Osteoblast (primary cell): Measurements from ENCODE around the gene LPO. TPM values are rescaled to one million over a fixed set of nuclear protein-coding genes. Genes with fewer than 3 reads are reported as not detected.

ENCODE experiments used
- DNase-seq: peaks from one replicate; pipeline ENCODE4 v3.0.0; 2011; ENCODE audit warnings: low spot score, mixed read lengths; ENCODE audit not compliant: insufficient read length; ENCODE audit errors: missing footprints
- H2AFZ ChIP-seq: 2 replicates; pipeline ENCODE4 v1.6.0; 2011; ENCODE audit warnings: mild to moderate bottlenecking, low read length
- H3K27ac ChIP-seq: 2 replicates; pipeline ENCODE4 v1.5.1; 2011; ENCODE audit warnings: mild to moderate bottlenecking, low read depth, low read length, moderate library complexity
- H3K27me3 ChIP-seq: 2 replicates; pipeline ENCODE4 v1.6.0; 2012; ENCODE audit warnings: mild to moderate bottlenecking, control low read depth, inconsistent platforms, low read length, moderate library complexity; ENCODE audit not compliant: insufficient read depth
- H3K36me3 ChIP-seq: 2 replicates; pipeline ENCODE4 v1.5.1; 2011; ENCODE audit warnings: mild to moderate bottlenecking, low read length, control low read depth, moderate library complexity; ENCODE audit not compliant: insufficient read depth
- H3K4me1 ChIP-seq: 2 replicates; pipeline ENCODE4 v1.5.1; 2011; ENCODE audit warnings: mild to moderate bottlenecking, low read length, control low read depth, moderate library complexity; ENCODE audit not compliant: insufficient read depth
- H3K4me2 ChIP-seq: 2 replicates; pipeline ENCODE4 v1.6.0; 2011; ENCODE audit warnings: mild to moderate bottlenecking, low read length; ENCODE audit not compliant: insufficient read depth
- H3K4me3 ChIP-seq: fragments of 200-600 bp; sonication (generic); 3 replicates; pipeline ENCODE4 v1.5.1; 2012; ENCODE audit warnings: mild to moderate bottlenecking, low read length, inconsistent platforms; ENCODE audit not compliant: insufficient read depth
- H3K79me2 ChIP-seq: 2 replicates; pipeline ENCODE4 v1.6.0; 2012; ENCODE audit warnings: mild to moderate bottlenecking, low read length, control low read depth, inconsistent platforms; ENCODE audit not compliant: insufficient read depth
- H3K9me3 ChIP-seq: 2 replicates; pipeline ENCODE4 v1.5.1; 2011; ENCODE audit warnings: low read depth, low read length, control low read depth
- H4K20me1 ChIP-seq: 2 replicates; pipeline ENCODE4 v1.6.0; 2012; ENCODE audit warnings: mild to moderate bottlenecking, low read length, control low read depth; ENCODE audit not compliant: insufficient read depth
- CTCF ChIP-seq: IDR thresholded peaks from 2 replicates; pipeline ENCODE4 v1.5.1; 2011; ENCODE audit warnings: mild to moderate bottlenecking, low read depth, low read length, moderate library complexity; ENCODE audit errors: extremely low read depth
- total RNA-seq: library from RNA; depleted of rRNA; stranded (reverse); fragments of >200 nt; gene quantifications from 2 replicates; pipeline ENCODE4 v1.2.3, GENCODE V29; 2012

LPO gene
- total RNA-seq, 1 donor = not detected

- no peak overlapping the region for H3K4me2 ChIP-seq
- DNase-seq = no peak
- H3K9me3 ChIP-seq = no peaks in the 10 kb centered on the region
- TF ChIP-seq CTCF = no peak
- no peak overlapping the region for H3K4me3 ChIP-seq
- H3K27me3 ChIP-seq = no peaks in the 10 kb centered on the region
- H4K20me1 ChIP-seq = no peaks in the 10 kb centered on the region
- H3K79me2 ChIP-seq = no peaks in the 10 kb centered on the region
- no peak overlapping the region for H3K27ac ChIP-seq
- H3K36me3 ChIP-seq = peaks cover 13% of the 10 kb centered on the region
- H3K4me1 ChIP-seq = no peaks in the 10 kb centered on the region
- no peak overlapping the region for H2AFZ ChIP-seq
Measured at GRCh38 chr17:58208344-58208743, 30.0 kb upstream of the LPO start.

DNA sequence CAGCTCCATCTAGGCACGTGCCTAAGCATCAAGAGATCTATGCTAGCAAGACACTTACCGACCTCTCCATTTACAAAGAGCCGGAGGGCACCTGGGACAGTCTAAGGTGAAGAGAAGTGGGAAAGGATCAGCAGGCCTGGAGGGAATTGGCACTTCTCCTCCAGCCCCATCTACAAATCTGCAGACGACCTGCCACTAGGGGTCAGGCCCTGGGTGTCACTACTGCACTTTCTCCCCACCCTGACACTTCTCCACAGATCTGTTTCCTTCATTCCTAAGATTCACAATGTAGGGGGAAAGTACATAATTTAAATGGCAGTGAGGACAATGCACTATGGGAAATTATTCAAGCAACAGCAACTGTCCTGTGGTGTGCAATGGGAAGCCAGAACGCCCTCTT lies 27.5 kb upstream of the LPO start:
- no peak for DNase-seq
- Histone ChIP-seq H3K9me3 (no peaks in the 10 kb centered on the region), H3K4me1 (no peaks in the 10 kb centered on the region), H3K36me3 (peaks cover 17% of the 10 kb centered on the region), H3K79me2 (no peaks in the 10 kb centered on the region), H2AFZ (no peak overlapping the region), H4K20me1 (no peaks in the 10 kb centered on the region), H3K27me3 (no peaks in the 10 kb centered on the region), H3K4me2 (no peak overlapping the region), H3K27ac (no peak overlapping the region), H3K4me3 (no peak overlapping the region)
- TF ChIP-seq CTCF = no peak

GRCh38 chr17:58215685-58216084 lies 22.7 kb upstream of the LPO start:
- Histone ChIP-seq H4K20me1 (no peaks in the 10 kb centered on the region), H3K9me3 (no peaks in the 10 kb centered on the region), H3K36me3 (peaks cover 17% of the 10 kb centered on the region), H3K4me1 (peaks cover 10% of the 10 kb centered on the region), H3K4me2 (no peak overlapping the region), H3K27ac (no peak overlapping the region), H3K27me3 (no peaks in the 10 kb centered on the region), H2AFZ (no peak overlapping the region), H3K4me3 (no peak overlapping the region), H3K79me2 (no peaks in the 10 kb centered on the region)
- no peak for DNase-seq
- no peak for TF ChIP-seq CTCF

- Histone ChIP-seq H3K9me3 (no peaks in the 10 kb centered on the region), H3K27ac (no peak overlapping the region), H3K4me2 (no peak overlapping the region), H3K4me3 (no peak overlapping the region), H4K20me1 (no peaks in the 10 kb centered on the region), H3K36me3 (peaks cover 10% of the 10 kb centered on the region), H3K79me2 (no peaks in the 10 kb centered on the region), H3K27me3 (no peaks in the 10 kb centered on the region), H2AFZ (no peak overlapping the region), H3K4me1 (peaks cover 10% of the 10 kb centered on the region)
- DNase-seq = no peak
- TF ChIP-seq CTCF = no peak
Measured at GRCh38 chr17:58217766-58218165, 20.6 kb upstream of the LPO start.
